ENCODE measurements around the gene SYNJ2. TPM values are rescaled to one million over a fixed set of nuclear protein-coding genes. Genes with fewer than 3 reads are reported as not detected.

The SYNJ2 gene
- total RNA-seq, 2 experiments from 2014 or later, result 34.6 to 38.0 TPM

- POLR2A ChIA-PET, result interaction anchor here (1.0 to 1.6 kb wide), 2 partner anchors 77 to 216 kb away, joined by 4 to 5 read pairs; no protein-coding TSS in a partner anchor
Measured at GRCh38 chr6:157980288-157981131, 1.2 kb upstream of the SYNJ2 start.

GRCh38 chr6:157981132-157981394, 600 bp upstream of the SYNJ2 start:
- Mint-ChIP-seq H3K4me1 (ENCODE audit: low read depth) (peaks cover 55% of the 10 kb centered on the region), H3K9me3 (no peaks in the 10 kb centered on the region), H3K36me3 (ENCODE audit: low read depth) (peaks cover 11% of the 10 kb centered on the region), H3K4me3 (peak overlapping the region; percentile 87), H3K27me3 (no peaks in the 10 kb centered on the region), H3K27ac (peak overlapping the region; percentile 63)
- peak overlapping the region in 1 of 2 donors; percentile 55 for H3K27ac ChIP-seq (ENCODE audit: low read depth in 1 of 2, low read length in 2 of 2)
- peak overlapping the region; percentile 81 for H3K4me3 ChIP-seq (ENCODE audit: low read length)
- no peaks in the 10 kb centered on the region for H3K36me3 ChIP-seq (ENCODE audit: insufficient read depth, low read length)
- ChIA-PET CTCF (interaction anchor here (1.2 to 5.2 kb wide), 4 partner anchors 10 to 225 kb away, joined by 3 to 34 read pairs (median 4); no protein-coding TSS in a partner anchor), POLR2A (interaction anchor here (0.5 to 2.5 kb wide), 8 partner anchors 9 to 217 kb away, joined by 3 to 18 read pairs (median 4); no protein-coding TSS in a partner anchor)
- ATAC-seq (ENCODE audit: poor library complexity) (no peak), DNase-seq (peak in 3 of 14 experiments; percentile 15 to 57 (median 19))
- H3K27me3 ChIP-seq (ENCODE audit: control insufficient read depth in 1 of 2, insufficient read depth in 2 of 2, low read length in 2 of 2), result no peaks in the 10 kb centered on the region
- peaks cover 52% of the 10 kb centered on the region for H3K4me1 ChIP-seq (ENCODE audit: insufficient read depth, low read length)
- no peak for TF ChIP-seq CTCF (IDR thresholded peaks at IDR 0.05)
- intact Hi-C loops (cut with DNase I, micrococcal nuclease), result loop anchor here (2.0 to 10.0 kb wide), 7 partner anchors 46 to 956 kb away; partner anchors contain the start of gene TMEM181 (in 1 of the 2)
- no peaks in the 10 kb centered on the region for H3K9me3 ChIP-seq (ENCODE audit: control insufficient read depth in 1 of 2, insufficient read depth in 1 of 2, low read length in 2 of 2)

More at GRCh38 chr6:157980288-157981131, 1.2 kb upstream of the SYNJ2 start:
- peaks cover 50% of the 10 kb centered on the region for H3K4me1 Mint-ChIP-seq (ENCODE audit: low read depth)
- peak overlapping the region in 1 of 2 donors; percentile 55 for H3K27ac ChIP-seq (ENCODE audit: low read depth in 1 of 2, low read length in 2 of 2)
- DNase-seq, result peak in 3 of 14 experiments; percentile 9 to 22 (median 11)
- no peaks in the 10 kb centered on the region for H3K9me3 Mint-ChIP-seq
- peak overlapping the region; percentile 63 for H3K27ac Mint-ChIP-seq
- H3K27me3 Mint-ChIP-seq, result no peaks in the 10 kb centered on the region
- peaks cover 11% of the 10 kb centered on the region for H3K36me3 Mint-ChIP-seq (ENCODE audit: low read depth)
- intact Hi-C loops (cut with DNase I, micrococcal nuclease), result loop anchor here (2.0 to 10.0 kb wide), 7 partner anchors 46 to 956 kb away; partner anchors contain the start of gene TMEM181 (in 1 of the 2)
- no peaks in the 10 kb centered on the region for H3K27me3 ChIP-seq (ENCODE audit: control insufficient read depth in 1 of 2, insufficient read depth in 2 of 2, low read length in 2 of 2)
- H3K4me1 ChIP-seq (ENCODE audit: insufficient read depth, low read length), result peaks cover 47% of the 10 kb centered on the region
- CTCF ChIA-PET, result interaction anchor here (1.3 to 5.2 kb wide), 2 partner anchors 9 to 47 kb away, joined by 4 to 34 read pairs; no protein-coding TSS in a partner anchor
- H3K36me3 ChIP-seq (ENCODE audit: insufficient read depth, low read length), result no peaks in the 10 kb centered on the region
- H3K4me3 Mint-ChIP-seq, result peak overlapping the region; percentile 87
- no peaks in the 10 kb centered on the region for H3K9me3 ChIP-seq (ENCODE audit: control insufficient read depth in 1 of 2, insufficient read depth in 1 of 2, low read length in 2 of 2)
- no peak for ATAC-seq (ENCODE audit: poor library complexity)
- H3K4me3 ChIP-seq (ENCODE audit: low read length), result peak overlapping the region; percentile 81
- no peak for TF ChIP-seq CTCF (IDR thresholded peaks at IDR 0.05)

GRCh38 chr6:157982102-157982562, 469 bp downstream of the SYNJ2 start:
- Histone ChIP-seq H3K4me3 (ENCODE audit: low read length) (peak overlapping the region; percentile 75), H3K9me3 (ENCODE audit: control insufficient read depth in 1 of 2, insufficient read depth in 1 of 2, low read length in 2 of 2) (no peaks in the 10 kb centered on the region), H3K27ac (ENCODE audit: low read depth in 1 of 2, low read length in 2 of 2) (peak overlapping the region in 1 of 2 donors; percentile 58), H3K27me3 (ENCODE audit: control insufficient read depth in 1 of 2, insufficient read depth in 2 of 2, low read length in 2 of 2) (no peaks in the 10 kb centered on the region), H3K4me1 (ENCODE audit: insufficient read depth, low read length) (peaks cover 54% of the 10 kb centered on the region), H3K36me3 (ENCODE audit: insufficient read depth, low read length) (no peaks in the 10 kb centered on the region)
- DNase-seq, result peak in 7 of 14 experiments; percentile 10 to 64 (median 34)
- Mint-ChIP-seq H3K4me1 (ENCODE audit: low read depth) (peaks cover 59% of the 10 kb centered on the region), H3K27me3 (no peaks in the 10 kb centered on the region), H3K4me3 (peak overlapping the region; percentile 87), H3K9me3 (no peaks in the 10 kb centered on the region), H3K27ac (peak overlapping the region; percentile 74), H3K36me3 (ENCODE audit: low read depth) (peaks cover 11% of the 10 kb centered on the region)
- TF ChIP-seq CTCF (IDR thresholded peaks at IDR 0.05), result no peak
- intact Hi-C loops (cut with DNase I, micrococcal nuclease), result loop anchor here in 1 of 2 experiments (5.0 to 10.0 kb wide), 3 partner anchors 190 to 957 kb away; partner anchors contain the start of gene TMEM181
- POLR2A ChIA-PET, result interaction anchor here (0.6 to 3.4 kb wide), 19 partner anchors 8 to 662 kb away, joined by 3 to 35 read pairs (median 3); partner anchors contain the start of gene DYNLT1
- CTCF ChIA-PET, result interaction anchor here (0.7 to 5.2 kb wide), 6 partner anchors 19 to 226 kb away, joined by 3 to 34 read pairs (median 3); no protein-coding TSS in a partner anchor
- ATAC-seq (ENCODE audit: poor library complexity), result no peak

All from CD4-positive, alpha-beta T cell (primary cell).